Activated T-cell treated with anti-CD3 and anti-CD28 coated beads for 4 hours (primary cell): ENCODE data around the gene MAPKBP1.

ENCODE experiments used
- DNase-seq: peaks from one replicate; pipeline ENCODE4 v3.0.0-alpha.2; 2020

MAPKBP1 gene

GRCh38 chr15:41810651-41811431 is 36.6 kb downstream of the MAPKBP1 start:
- DNase-seq: no peak

- peak; percentile 76 for DNase-seq
Observed at GRCh38 chr15:41811432-41812195, 37.3 kb downstream of the MAPKBP1 start.

DNA sequence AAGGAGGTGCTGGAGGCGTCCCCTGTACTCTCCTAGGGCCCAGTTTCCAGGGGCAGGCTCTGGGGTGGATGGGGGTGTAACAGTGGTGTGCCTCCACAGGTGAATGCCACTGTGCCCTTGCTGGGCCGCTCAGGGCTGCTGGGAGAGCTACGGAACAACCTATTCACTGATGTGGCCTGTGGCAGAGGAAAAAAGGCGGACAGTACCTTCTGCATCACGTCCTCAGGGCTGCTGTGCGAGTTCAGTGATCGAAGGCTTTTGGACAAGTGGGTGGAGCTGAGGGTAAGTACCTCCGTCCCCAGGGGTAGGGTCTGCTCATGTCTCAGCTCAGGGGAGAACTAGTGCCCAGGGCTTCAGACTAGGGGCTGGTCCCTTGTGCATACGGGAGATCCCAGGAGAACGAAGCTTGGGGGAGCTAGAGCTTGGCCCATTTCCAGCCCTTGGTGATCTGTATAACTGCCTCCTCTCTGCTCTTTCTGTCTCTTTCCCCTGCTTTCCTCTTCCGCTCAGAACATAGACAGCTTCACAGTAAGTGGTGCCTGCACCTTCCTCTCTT is 38.6 kb downstream of the MAPKBP1 start:
- DNase-seq: no peak

DNA sequence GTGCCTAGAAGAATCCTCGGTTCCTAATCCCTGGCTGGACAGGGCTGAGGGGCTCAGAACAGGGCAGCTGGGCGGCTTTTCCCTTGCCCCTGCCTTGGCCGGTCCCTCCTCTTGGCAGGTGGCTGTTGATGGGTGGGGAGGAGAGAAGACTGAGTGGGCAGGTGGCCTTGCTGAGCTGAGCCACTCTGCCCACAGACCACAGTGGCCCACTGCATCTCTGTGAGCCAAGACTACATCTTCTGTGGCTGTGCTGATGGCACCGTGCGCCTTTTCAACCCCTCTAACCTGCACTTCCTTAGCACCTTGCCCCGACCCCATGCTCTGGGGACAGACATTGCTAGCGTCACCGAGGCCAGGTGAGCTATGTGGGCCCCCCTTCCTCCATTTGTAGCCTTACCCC is 39.1 kb downstream of the MAPKBP1 start:
- DNase-seq: no peak

DNA sequence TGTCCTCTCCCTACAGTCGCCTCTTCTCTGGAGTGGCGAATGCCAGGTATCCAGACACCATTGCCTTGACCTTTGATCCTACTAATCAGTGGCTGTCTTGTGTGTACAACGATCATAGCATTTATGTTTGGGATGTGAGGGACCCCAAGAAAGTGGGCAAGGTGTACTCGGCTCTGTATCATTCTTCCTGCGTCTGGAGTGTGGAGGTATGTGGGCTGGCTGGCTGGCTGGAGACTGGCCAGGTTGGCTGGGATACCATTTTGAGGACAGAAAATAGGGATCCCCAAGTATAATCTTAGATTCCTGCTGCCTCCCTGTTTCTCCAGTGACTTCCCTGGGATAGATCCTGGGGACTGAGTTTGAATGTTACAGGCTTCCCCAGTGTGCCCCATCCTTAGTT is 40.2 kb downstream of the MAPKBP1 start:
- no peak for DNase-seq

DNA sequence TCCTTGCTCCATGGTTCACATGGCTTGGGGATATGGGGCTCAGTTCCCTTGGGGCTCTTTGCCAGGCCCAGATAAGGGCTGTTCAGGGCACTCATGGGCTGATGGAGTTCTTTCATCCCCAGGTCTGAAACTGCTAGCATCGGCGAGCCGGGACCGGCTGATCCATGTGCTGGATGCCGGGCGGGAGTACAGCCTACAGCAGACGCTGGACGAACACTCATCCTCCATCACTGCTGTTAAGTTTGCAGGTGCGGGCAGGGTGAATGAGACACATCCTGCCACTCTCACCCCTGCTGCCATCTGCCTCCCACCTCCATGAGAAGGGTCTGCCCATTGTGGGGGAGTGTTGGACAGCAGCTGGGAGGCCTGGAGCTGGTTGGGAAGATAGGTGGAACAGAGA is 42.5 kb downstream of the MAPKBP1 start:
- no peak for DNase-seq

DNA sequence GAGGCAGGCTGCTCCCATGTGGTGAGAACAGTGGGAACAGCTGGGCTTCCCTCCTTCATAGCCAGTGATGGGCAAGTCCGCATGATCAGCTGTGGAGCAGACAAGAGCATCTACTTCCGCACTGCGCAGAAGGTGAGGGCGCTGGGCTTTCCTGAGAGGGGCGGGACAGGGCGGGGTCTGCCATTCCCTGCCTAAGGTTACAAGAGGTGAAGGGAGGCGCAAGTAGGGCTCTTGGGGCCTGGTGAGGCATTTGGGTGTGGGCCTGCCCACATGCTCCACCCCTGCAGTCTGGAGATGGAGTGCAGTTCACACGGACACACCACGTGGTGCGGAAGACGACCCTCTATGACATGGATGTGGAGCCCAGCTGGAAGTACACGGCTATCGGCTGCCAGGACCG is 43.0 kb downstream of the MAPKBP1 start:
- DNase-seq: no peak

- no peak for DNase-seq
Observed at GRCh38 chr15:41817781-41818180, 43.5 kb downstream of the MAPKBP1 start.

GRCh38 chr15:41819455-41820050 is 45.3 kb downstream of the MAPKBP1 start:
- DNase-seq: no peak

DNA sequence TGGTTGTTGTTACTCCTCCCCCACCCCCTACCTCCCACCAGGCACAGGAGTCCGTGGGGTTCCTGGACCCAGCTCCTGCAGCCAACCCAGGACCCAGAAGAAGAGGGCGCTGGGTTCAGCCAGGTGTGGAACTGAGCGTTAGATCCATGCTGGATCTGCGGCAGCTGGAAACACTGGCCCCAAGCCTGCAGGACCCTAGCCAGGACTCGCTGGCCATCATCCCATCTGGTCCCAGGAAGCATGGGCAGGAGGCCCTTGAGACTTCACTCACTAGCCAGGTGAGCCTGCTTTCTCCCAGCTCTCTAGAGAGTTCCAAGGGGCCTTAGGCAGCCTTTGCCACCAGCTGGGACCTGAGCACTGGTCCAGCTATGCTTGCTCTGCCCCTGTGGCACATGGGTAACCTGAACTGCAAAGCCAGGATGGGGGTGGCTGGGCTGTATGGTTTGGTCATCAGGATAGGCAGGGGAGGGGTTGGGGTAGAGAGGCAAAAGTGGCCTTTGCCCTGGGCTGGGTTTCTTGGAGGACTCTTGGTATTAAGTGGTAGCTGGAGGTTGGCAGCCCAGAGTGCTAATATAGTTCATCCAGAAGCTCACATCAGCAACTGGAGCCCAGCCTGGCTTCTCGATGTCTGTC is 46.6 kb downstream of the MAPKBP1 start:
- DNase-seq: no peak

GRCh38 chr15:41821831-41822230 is 47.5 kb downstream of the MAPKBP1 start:
- no peak for DNase-seq

- no peak for DNase-seq
Observed at GRCh38 chr15:41822471-41822870, 48.2 kb downstream of the MAPKBP1 start.

- DNase-seq: no peak
Observed at GRCh38 chr15:41822957-41823356, 48.7 kb downstream of the MAPKBP1 start.

- DNase-seq: no peak
Observed at GRCh38 chr15:41823502-41823901, 49.2 kb downstream of the MAPKBP1 start.

- no peak for DNase-seq
Observed at GRCh38 chr15:41824062-41824745, 49.9 kb downstream of the MAPKBP1 start.

GRCh38 chr15:41825145-41825544 is 50.9 kb downstream of the MAPKBP1 start:
- no peak for DNase-seq

- DNase-seq: no peak
Observed at GRCh38 chr15:41825572-41826535, 51.6 kb downstream of the MAPKBP1 start.

- DNase-seq: no peak
Observed at GRCh38 chr15:41827290-41827879, 53.1 kb downstream of the MAPKBP1 start.

- peak; percentile 98 for DNase-seq
Observed at GRCh38 chr15:41827880-41828806, 53.9 kb downstream of the MAPKBP1 start, which contains the start of gene JMJD7. Gene JMJD7 (plus strand): TSS chr15:41828092. CDS start chr15:41828125, 33 bp downstream.

- DNase-seq: no peak
Observed at GRCh38 chr15:41828807-41829141, 54.5 kb downstream of the MAPKBP1 start.
